HepG2 (cell line): ENCODE data around the gene ZNF620. TPM values are rescaled to one million over a fixed set of nuclear protein-coding genes. Genes with fewer than 3 reads are reported as not detected.

Experiments used
- CREB1 ChIP-seq, 2 experiments: fragments of 450-650 bp in 1 of 2; IDR thresholded peaks; 2 replicates each; pipeline ENCODE4 v1.6.1; 2016 to 2017; ENCODE audit warnings: control low read depth in 1 of 2, mild to moderate bottlenecking in 1 of 2, missing compliant biosample characterization in 1 of 2, missing genetic modification characterization in 1 of 2
- ETV6 ChIP-seq: sonication (generic); formaldehyde crosslinking; conservative IDR thresholded peaks from 2 replicates; pipeline ENCODE4 v1.4.0; 2020; ENCODE audit warnings: missing genetic modification reagents
- FOXK1 ChIP-seq: sonication (generic); formaldehyde crosslinking; IDR thresholded peaks from 2 replicates; pipeline ENCODE4 v1.4.0; 2020; ENCODE audit warnings: low read depth, missing genetic modification reagents, borderline replicate concordance
- HOXA3 ChIP-seq: sonication (generic); formaldehyde crosslinking; IDR thresholded peaks from 2 replicates; pipeline ENCODE4 v1.5.0; 2020; ENCODE audit warnings: missing genetic modification reagents
- NPAS2 ChIP-seq: sonication (generic); formaldehyde crosslinking; IDR thresholded peaks from 2 replicates; pipeline ENCODE4 v1.8.0; 2022; ENCODE audit warnings: mild to moderate bottlenecking, missing genetic modification reagents, borderline replicate concordance
- PHF20 ChIP-seq: sonication (generic); formaldehyde crosslinking; IDR thresholded peaks from 2 replicates; pipeline ENCODE4 v1.5.0; 2020; ENCODE audit warnings: mild to moderate bottlenecking, missing genetic modification reagents
- SSRP1 ChIP-seq: IDR thresholded peaks from 2 replicates; pipeline ENCODE4 v1.6.1; 2016; ENCODE audit warnings: control low read depth
- TERF1 ChIP-seq: sonication (generic); formaldehyde crosslinking; IDR thresholded peaks from 2 replicates; pipeline ENCODE4 v1.8.0; 2022; ENCODE audit warnings: mild to moderate bottlenecking, missing genetic modification reagents, moderate library complexity
- YEATS4 ChIP-seq: sonication (generic); formaldehyde crosslinking; IDR thresholded peaks from 2 replicates; pipeline ENCODE4 v1.4.0; 2020; ENCODE audit warnings: missing genetic modification reagents, borderline replicate concordance
- YY1 ChIP-seq: IDR thresholded peaks from 2 replicates; pipeline ENCODE4 v1.6.1; 2011; ENCODE audit warnings: low read length, low read depth, moderate library complexity, mild to moderate bottlenecking; ENCODE audit not compliant: insufficient read depth, insufficient replicate concordance
- ZBTB39 ChIP-seq: sonication (generic); formaldehyde crosslinking; IDR thresholded peaks from 2 replicates; pipeline ENCODE4 v1.5.0; 2020; ENCODE audit warnings: missing genetic modification reagents
- ZBTB7B ChIP-seq: sonication (generic); formaldehyde crosslinking; IDR thresholded peaks from 2 replicates; pipeline ENCODE4 v1.4.0; 2020; ENCODE audit warnings: missing genetic modification reagents
- ZNF136 ChIP-seq: sonication (generic); formaldehyde crosslinking; IDR thresholded peaks from 2 replicates; pipeline ENCODE4 v1.8.1; 2022; ENCODE audit warnings: low read depth, mild to moderate bottlenecking, moderate library complexity, missing genetic modification reagents
- ZNF317 ChIP-seq: sonication (generic); formaldehyde crosslinking; IDR thresholded peaks from 2 replicates; pipeline ENCODE4 v1.5.0; 2020; ENCODE audit warnings: mild to moderate bottlenecking, missing genetic modification reagents
- ZNF674 ChIP-seq: sonication (generic); formaldehyde crosslinking; IDR thresholded peaks from 2 replicates; pipeline ENCODE4 v1.5.0; 2020; ENCODE audit warnings: low read depth, mild to moderate bottlenecking, missing genetic modification reagents
- ZNF678 ChIP-seq: sonication (generic); formaldehyde crosslinking; IDR thresholded peaks from 2 replicates; pipeline ENCODE4 v1.4.0; 2020; ENCODE audit warnings: mild to moderate bottlenecking, missing genetic modification reagents
- ZSCAN20 ChIP-seq: sonication (generic); formaldehyde crosslinking; IDR thresholded peaks from 2 replicates; pipeline ENCODE4 v1.4.0; 2020; ENCODE audit warnings: missing genetic modification reagents, mild to moderate bottlenecking, borderline replicate concordance
- ZSCAN31 ChIP-seq: sonication (generic); formaldehyde crosslinking; IDR thresholded peaks from 2 replicates; pipeline ENCODE4 v1.5.0; 2020; ENCODE audit warnings: low read depth, mild to moderate bottlenecking, missing genetic modification reagents
- ZZZ3 ChIP-seq: sonication (generic); formaldehyde crosslinking; IDR thresholded peaks from 2 replicates; pipeline ENCODE4 v1.4.0; 2020; ENCODE audit warnings: missing genetic modification reagents, mild to moderate bottlenecking, borderline replicate concordance
- polyA plus RNA-seq, 8 experiments: library from polyadenylated mRNA; depleted of rRNA in 3 of 8; stranded (reverse) in 7 of 8; unstranded in 1 of 8; fragments of >200 nt; fragmentation: Illumina TruSeq in 4 of 8; extraction: Trizol in 4 of 8; gene quantifications; 2 replicates each; pipeline versions ENCODE4 v1.2.1 to v1.2.3, GENCODE V29; 2011 to 2016; ENCODE audit warnings: low read depth in 4 of 8, missing spikeins in 1 of 8, mixed read lengths in 1 of 8; ENCODE audit not compliant: insufficient read depth in 1 of 8
- total RNA-seq, 5 experiments: library from RNA; depleted of rRNA; stranded (reverse); fragments of >200 nt; fragmentation: Illumina TruSeq; extraction: Trizol; gene quantifications; 2 replicates each; pipeline ENCODE4 v1.2.3, GENCODE V29; 2016; ENCODE audit warnings: low read depth in 1 of 5
- TF ChIP-seq, protein P1 (sequence below): sonication (generic); formaldehyde crosslinking; IDR thresholded peaks from 2 replicates; pipeline ENCODE4; 2020; ENCODE audit warnings: missing genetic modification reagents, mild to moderate bottlenecking, borderline replicate concordance
- TF ChIP-seq, protein P2 (sequence below): IDR thresholded peaks from 2 replicates; pipeline ENCODE4 v1.6.1; 2016; ENCODE audit warnings: missing compliant biosample characterization, missing genetic modification reagents, borderline replicate concordance

ZNF620 gene
- total and polyA plus RNA-seq, 2 of the 13 experiments (the other 11 are each of a cell fraction or from before 2014, with no cell fraction given) = 2.3 to 12.2 TPM

DNA sequence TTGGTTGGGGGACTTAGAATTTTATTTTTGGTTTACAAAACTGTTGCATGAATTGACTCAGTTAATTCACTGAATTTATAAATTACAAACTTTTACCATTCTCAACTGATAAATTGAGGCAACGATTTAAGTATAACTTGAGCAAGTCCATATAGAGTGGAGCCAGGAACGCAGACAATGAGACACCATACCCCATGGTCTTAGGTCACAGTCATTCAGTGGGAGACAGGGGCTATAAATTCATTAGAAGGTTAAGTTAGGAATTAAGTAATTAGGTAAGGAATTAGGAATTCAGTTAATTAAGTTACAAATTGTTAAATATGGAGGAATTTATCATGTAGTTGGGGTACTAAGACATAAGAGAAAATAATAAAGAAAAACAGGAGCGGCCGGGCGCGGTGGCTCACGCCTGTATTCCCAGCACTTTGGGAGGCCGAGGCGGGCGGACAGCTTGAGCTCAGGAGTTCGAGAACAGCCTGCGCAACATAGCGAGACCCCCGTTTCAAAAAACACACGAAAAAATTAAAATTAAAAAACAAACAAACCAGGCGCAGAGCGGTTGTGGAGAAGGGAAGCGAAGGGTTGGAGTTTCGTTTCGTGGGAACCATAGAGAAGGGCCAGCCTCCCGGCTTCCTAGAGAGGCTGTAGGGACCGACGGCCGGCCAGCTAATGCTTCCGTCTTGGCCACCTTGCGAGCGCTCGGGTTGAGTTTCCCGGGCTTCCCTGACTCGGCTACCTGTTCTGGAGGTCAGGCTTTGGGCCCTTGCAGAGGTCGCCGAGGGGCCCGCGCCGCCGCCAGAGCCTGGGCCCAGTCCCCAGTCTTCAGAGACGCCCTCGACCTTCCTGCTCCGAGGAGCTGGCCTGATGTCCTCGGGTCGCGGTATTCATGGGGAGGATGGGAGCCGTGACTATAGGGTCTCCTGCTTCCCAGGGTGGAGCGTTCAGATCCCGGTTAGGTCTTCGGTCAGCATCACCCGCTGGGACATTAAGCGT lies 29.1 kb upstream of the ZNF620 start, which contains the start of gene ZNF619 (continued):
- TF ChIP-seq PHF20 (CRISPR knock-in tag) (peak; percentile 89), SSRP1 (CRISPR knock-in tag) (no peak), NPAS2 (no peak), ZNF678 (no peak), YY1 (peak; percentile 17), ZNF674 (CRISPR knock-in tag) (no peak), HOXA3 (CRISPR knock-in tag) (peak; percentile 59; the same call in 1 of the 2 replicates), ZNF317 (CRISPR knock-in tag) (no peak), YEATS4 (CRISPR knock-in tag) (0 out of 2 replicates have a peak, but pooled peaks have one; percentile 42), ZSCAN31 (CRISPR knock-in tag) (peak; percentile 74), CREB1 (IDR thresholded peaks at IDR 0.05) (no peak), CREB1 (CRISPR knock-in tag; IDR thresholded peaks at IDR 0.05) (no peak), ZBTB39 (CRISPR knock-in tag) (no peak), ZBTB7B (no peak), ZZZ3 (no peak), ETV6 (CRISPR knock-in tag) (no peak), TERF1 (no peak), ZNF136 (CRISPR knock-in tag) (0 out of 2 replicates have a peak, but pooled peaks have one; percentile 36), ZSCAN20 (CRISPR knock-in tag) (no peak), FOXK1 (CRISPR knock-in tag) (0 out of 2 replicates have a peak, but pooled peaks have one; percentile 21)
- TF ChIP-seq, protein P1, sequence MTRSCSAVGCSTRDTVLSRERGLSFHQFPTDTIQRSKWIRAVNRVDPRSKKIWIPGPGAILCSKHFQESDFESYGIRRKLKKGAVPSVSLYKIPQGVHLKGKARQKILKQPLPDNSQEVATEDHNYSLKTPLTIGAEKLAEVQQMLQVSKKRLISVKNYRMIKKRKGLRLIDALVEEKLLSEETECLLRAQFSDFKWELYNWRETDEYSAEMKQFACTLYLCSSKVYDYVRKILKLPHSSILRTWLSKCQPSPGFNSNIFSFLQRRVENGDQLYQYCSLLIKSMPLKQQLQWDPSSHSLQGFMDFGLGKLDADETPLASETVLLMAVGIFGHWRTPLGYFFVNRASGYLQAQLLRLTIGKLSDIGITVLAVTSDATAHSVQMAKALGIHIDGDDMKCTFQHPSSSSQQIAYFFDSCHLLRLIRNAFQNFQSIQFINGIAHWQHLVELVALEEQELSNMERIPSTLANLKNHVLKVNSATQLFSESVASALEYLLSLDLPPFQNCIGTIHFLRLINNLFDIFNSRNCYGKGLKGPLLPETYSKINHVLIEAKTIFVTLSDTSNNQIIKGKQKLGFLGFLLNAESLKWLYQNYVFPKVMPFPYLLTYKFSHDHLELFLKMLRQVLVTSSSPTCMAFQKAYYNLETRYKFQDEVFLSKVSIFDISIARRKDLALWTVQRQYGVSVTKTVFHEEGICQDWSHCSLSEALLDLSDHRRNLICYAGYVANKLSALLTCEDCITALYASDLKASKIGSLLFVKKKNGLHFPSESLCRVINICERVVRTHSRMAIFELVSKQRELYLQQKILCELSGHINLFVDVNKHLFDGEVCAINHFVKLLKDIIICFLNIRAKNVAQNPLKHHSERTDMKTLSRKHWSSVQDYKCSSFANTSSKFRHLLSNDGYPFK = peak; percentile 65; the same call in 1 of the 2 replicates
- TF ChIP-seq, protein P2, sequence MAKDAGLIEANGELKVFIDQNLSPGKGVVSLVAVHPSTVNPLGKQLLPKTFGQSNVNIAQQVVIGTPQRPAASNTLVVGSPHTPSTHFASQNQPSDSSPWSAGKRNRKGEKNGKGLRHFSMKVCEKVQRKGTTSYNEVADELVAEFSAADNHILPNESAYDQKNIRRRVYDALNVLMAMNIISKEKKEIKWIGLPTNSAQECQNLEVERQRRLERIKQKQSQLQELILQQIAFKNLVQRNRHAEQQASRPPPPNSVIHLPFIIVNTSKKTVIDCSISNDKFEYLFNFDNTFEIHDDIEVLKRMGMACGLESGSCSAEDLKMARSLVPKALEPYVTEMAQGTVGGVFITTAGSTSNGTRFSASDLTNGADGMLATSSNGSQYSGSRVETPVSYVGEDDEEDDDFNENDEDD (CRISPR knock-in tag) = peak; percentile 31; the same call in 1 of the 2 replicates
